ENCODE measurements around the gene AMER2. TPM values are rescaled to one million over a fixed set of nuclear protein-coding genes. Genes with fewer than 3 reads are reported as not detected.

The AMER2 gene
- total RNA-seq, 2 donors from 2014 or later: 0.18 to 0.34 TPM

GRCh38 chr13:25151626-25152195 lies 20.4 kb downstream of the AMER2 start:
- Histone ChIP-seq H3K9me3 (no peaks in the 10 kb centered on the region), H3K4me3 (no peak overlapping the region), H3K36me3 (no peaks in the 10 kb centered on the region), H3K27me3 (replicated peaks; ENCODE audit: insufficient read depth) (no peaks in the 10 kb centered on the region), H3K27ac (no peak overlapping the region), H3K4me1 (replicated peaks) (no peaks in the 10 kb centered on the region)
- intact Hi-C loops (cut with DNase I): no loop called here
- no peak for DNase-seq (ENCODE audit: low spot score)
- WGBS: 57% methylated on average over 5 of the region's 5 CpGs
- TF ChIP-seq POLR2AphosphoS5 (IDR thresholded peaks at IDR 0.05) (no peak), POLR2A (IDR thresholded peaks at IDR 0.05) (no peak)
- TF ChIP-seq, protein P1, sequence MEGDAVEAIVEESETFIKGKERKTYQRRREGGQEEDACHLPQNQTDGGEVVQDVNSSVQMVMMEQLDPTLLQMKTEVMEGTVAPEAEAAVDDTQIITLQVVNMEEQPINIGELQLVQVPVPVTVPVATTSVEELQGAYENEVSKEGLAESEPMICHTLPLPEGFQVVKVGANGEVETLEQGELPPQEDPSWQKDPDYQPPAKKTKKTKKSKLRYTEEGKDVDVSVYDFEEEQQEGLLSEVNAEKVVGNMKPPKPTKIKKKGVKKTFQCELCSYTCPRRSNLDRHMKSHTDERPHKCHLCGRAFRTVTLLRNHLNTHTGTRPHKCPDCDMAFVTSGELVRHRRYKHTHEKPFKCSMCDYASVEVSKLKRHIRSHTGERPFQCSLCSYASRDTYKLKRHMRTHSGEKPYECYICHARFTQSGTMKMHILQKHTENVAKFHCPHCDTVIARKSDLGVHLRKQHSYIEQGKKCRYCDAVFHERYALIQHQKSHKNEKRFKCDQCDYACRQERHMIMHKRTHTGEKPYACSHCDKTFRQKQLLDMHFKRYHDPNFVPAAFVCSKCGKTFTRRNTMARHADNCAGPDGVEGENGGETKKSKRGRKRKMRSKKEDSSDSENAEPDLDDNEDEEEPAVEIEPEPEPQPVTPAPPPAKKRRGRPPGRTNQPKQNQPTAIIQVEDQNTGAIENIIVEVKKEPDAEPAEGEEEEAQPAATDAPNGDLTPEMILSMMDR (IDR thresholded peaks at IDR 0.05): no peak

DNA sequence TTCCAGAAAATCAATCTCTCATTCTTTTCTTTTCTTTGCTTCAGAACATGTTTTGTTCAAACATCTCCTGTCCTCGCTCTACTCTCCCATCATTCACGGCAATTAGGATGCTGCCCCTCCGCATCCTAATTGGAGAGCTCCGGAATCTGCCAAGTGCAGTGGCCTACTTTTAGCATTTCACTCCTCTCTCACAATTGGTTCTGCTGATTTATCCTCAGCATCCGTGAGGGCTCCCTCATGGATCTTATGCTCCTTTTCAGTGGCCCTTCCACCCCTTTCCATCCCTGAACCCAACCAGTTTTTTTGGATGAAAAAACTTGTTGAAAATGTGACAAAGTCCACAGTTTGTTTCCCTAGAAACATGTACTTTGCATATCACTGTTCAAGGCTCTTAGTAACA lies 22.4 kb downstream of the AMER2 start:
- Histone ChIP-seq H3K4me1 (replicated peaks) (no peaks in the 10 kb centered on the region), H3K27ac (no peak overlapping the region), H3K27me3 (replicated peaks; ENCODE audit: insufficient read depth) (no peaks in the 10 kb centered on the region), H3K9me3 (no peaks in the 10 kb centered on the region), H3K4me3 (no peak overlapping the region), H3K36me3 (no peaks in the 10 kb centered on the region)
- intact Hi-C loops (cut with DNase I): no loop called here
- 36% methylated on average over 5 of the region's 5 CpGs for WGBS
- DNase-seq (ENCODE audit: low spot score): no peak
- TF ChIP-seq, protein P1 (IDR thresholded peaks at IDR 0.05): no peak

GRCh38 chr13:25148402-25148771 lies 23.7 kb downstream of the AMER2 start:
- WGBS: 95% methylated on average over 5 of the region's 5 CpGs
- no peaks in the 10 kb centered on the region for H3K27me3 ChIP-seq (replicated peaks; ENCODE audit: insufficient read depth)
- intact Hi-C loops (cut with DNase I): no loop called here
- H3K4me3 ChIP-seq: no peak overlapping the region
- DNase-seq (ENCODE audit: low spot score): no peak
- no peaks in the 10 kb centered on the region for H3K9me3 ChIP-seq
- H3K4me1 ChIP-seq (replicated peaks): no peaks in the 10 kb centered on the region
- TF ChIP-seq POLR2A (IDR thresholded peaks at IDR 0.05) (no peak), POLR2AphosphoS5 (IDR thresholded peaks at IDR 0.05) (no peak)
- TF ChIP-seq, protein P1 (IDR thresholded peaks at IDR 0.05): no peak
- H3K27ac ChIP-seq: no peak overlapping the region
- H3K36me3 ChIP-seq: no peaks in the 10 kb centered on the region

GRCh38 chr13:25147638-25148401 lies 24.3 kb downstream of the AMER2 start:
- no peak overlapping the region for H3K27ac ChIP-seq
- 78% methylated on average over 4 of the region's 4 CpGs for WGBS
- H3K4me1 ChIP-seq (replicated peaks): no peaks in the 10 kb centered on the region
- no peaks in the 10 kb centered on the region for H3K9me3 ChIP-seq
- no peak for DNase-seq (ENCODE audit: low spot score)
- H3K4me3 ChIP-seq: no peak overlapping the region
- intact Hi-C loops (cut with DNase I): no loop called here
- no peaks in the 10 kb centered on the region for H3K27me3 ChIP-seq (replicated peaks; ENCODE audit: insufficient read depth)
- no peaks in the 10 kb centered on the region for H3K36me3 ChIP-seq
- no peak for TF ChIP-seq POLR2A (IDR thresholded peaks at IDR 0.05)
- TF ChIP-seq, protein P1 (IDR thresholded peaks at IDR 0.05): no peak

- intact Hi-C loops (cut with DNase I): no loop called here
- Histone ChIP-seq H3K27me3 (replicated peaks; ENCODE audit: insufficient read depth) (no peaks in the 10 kb centered on the region), H3K9me3 (no peaks in the 10 kb centered on the region), H3K36me3 (no peaks in the 10 kb centered on the region), H3K4me3 (no peak overlapping the region), H3K4me1 (replicated peaks) (no peaks in the 10 kb centered on the region), H3K27ac (no peak overlapping the region)
- TF ChIP-seq, protein P1 (IDR thresholded peaks at IDR 0.05): no peak
- WGBS: 79% methylated on average over 7 of the region's 7 CpGs
- no peak for DNase-seq (ENCODE audit: low spot score)
Measured at GRCh38 chr13:25143706-25144105, 28.4 kb downstream of the AMER2 start.
